Measurements from ENCODE around the gene SMIM17. TPM values are rescaled to one million over a fixed set of nuclear protein-coding genes. Genes with fewer than 3 reads are reported as not detected.

Gene SMIM17
- total and polyA plus RNA-seq, 9 donors, result 0.85 to 2.6 (median 1.3) TPM

- H3K9me3 ChIP-seq (replicated peaks; ENCODE audit: control insufficient read depth, low read depth, low read length), result peaks cover 35% of the 10 kb centered on the region
- H3K36me3 ChIP-seq (ENCODE audit: control insufficient read depth, insufficient read depth, low read length), result peaks cover 15% of the 10 kb centered on the region
- DNase-seq, result no peak
- H3K4me3 ChIP-seq (ENCODE audit: low read length), result no peak overlapping the region
- H3K27me3 ChIP-seq (ENCODE audit: control insufficient read depth, insufficient read depth, low read length), result no peaks in the 10 kb centered on the region
- H3K4me1 ChIP-seq (ENCODE audit: control insufficient read depth, insufficient read depth, low read length), result no peaks in the 10 kb centered on the region
- 65% methylated on average over 4 of the region's 8 CpGs for WGBS (ENCODE audit: insufficient coverage)
- H3K27ac ChIP-seq (ENCODE audit: low read length), result no peak overlapping the region
Measured at GRCh38 chr19:56611288-56611687, 31.7 kb upstream of the SMIM17 start.

- 92% methylated on average over 2 of the region's 2 CpGs for WGBS (ENCODE audit: insufficient coverage)
- Histone ChIP-seq H3K27ac (ENCODE audit: low read length) (no peak overlapping the region), H3K27me3 (ENCODE audit: control insufficient read depth, insufficient read depth, low read length) (no peaks in the 10 kb centered on the region), H3K36me3 (ENCODE audit: control insufficient read depth, insufficient read depth, low read length) (peaks cover 16% of the 10 kb centered on the region), H3K4me1 (ENCODE audit: control insufficient read depth, insufficient read depth, low read length) (no peaks in the 10 kb centered on the region), H3K9me3 (replicated peaks; ENCODE audit: control insufficient read depth, low read depth, low read length) (peaks cover 28% of the 10 kb centered on the region), H3K4me3 (ENCODE audit: low read length) (no peak overlapping the region)
- no peak for DNase-seq
Measured at GRCh38 chr19:56612737-56613136, 30.2 kb upstream of the SMIM17 start.

- DNase-seq, result no peak
- WGBS (ENCODE audit: insufficient coverage), result 79% methylated on average over 4 of the region's 5 CpGs
- Histone ChIP-seq H3K36me3 (ENCODE audit: control insufficient read depth, insufficient read depth, low read length) (peaks cover 17% of the 10 kb centered on the region), H3K4me1 (ENCODE audit: control insufficient read depth, insufficient read depth, low read length) (no peaks in the 10 kb centered on the region), H3K4me3 (ENCODE audit: low read length) (no peak overlapping the region), H3K27ac (ENCODE audit: low read length) (no peak overlapping the region), H3K27me3 (ENCODE audit: control insufficient read depth, insufficient read depth, low read length) (no peaks in the 10 kb centered on the region), H3K9me3 (replicated peaks; ENCODE audit: control insufficient read depth, low read depth, low read length) (peaks cover 22% of the 10 kb centered on the region)
Measured at GRCh38 chr19:56613639-56614038, 29.3 kb upstream of the SMIM17 start.

DNA sequence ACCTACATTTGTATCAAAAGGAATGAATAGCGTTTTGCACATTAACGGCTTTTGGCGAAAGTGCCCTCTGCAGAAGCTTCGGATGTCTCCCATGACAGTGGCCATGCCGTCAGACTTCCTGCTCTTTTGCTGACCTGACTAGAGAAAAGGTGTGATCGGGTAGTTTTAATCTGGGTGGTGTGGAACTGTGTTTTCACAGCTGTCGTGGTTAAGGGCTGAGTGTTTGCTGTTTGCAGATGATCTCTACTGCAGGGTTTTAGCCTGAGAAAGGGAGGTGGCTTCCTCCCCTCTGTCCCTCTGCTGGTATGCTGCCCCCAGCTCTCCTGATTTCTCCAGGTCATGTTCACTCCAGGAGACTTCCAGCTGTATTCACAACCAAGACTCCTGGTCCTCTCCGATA lies 25.4 kb upstream of the SMIM17 start:
- Histone ChIP-seq H3K9me3 (replicated peaks; ENCODE audit: control insufficient read depth, low read depth, low read length) (peaks cover 13% of the 10 kb centered on the region), H3K4me1 (ENCODE audit: control insufficient read depth, insufficient read depth, low read length) (no peaks in the 10 kb centered on the region), H3K27me3 (ENCODE audit: control insufficient read depth, insufficient read depth, low read length) (no peaks in the 10 kb centered on the region), H3K27ac (ENCODE audit: low read length) (no peak overlapping the region), H3K36me3 (ENCODE audit: control insufficient read depth, insufficient read depth, low read length) (peaks cover 33% of the 10 kb centered on the region), H3K4me3 (ENCODE audit: low read length) (no peak overlapping the region)
- 86% methylated on average over 7 of the region's 8 CpGs for WGBS (ENCODE audit: insufficient coverage)
- DNase-seq, result no peak

DNA sequence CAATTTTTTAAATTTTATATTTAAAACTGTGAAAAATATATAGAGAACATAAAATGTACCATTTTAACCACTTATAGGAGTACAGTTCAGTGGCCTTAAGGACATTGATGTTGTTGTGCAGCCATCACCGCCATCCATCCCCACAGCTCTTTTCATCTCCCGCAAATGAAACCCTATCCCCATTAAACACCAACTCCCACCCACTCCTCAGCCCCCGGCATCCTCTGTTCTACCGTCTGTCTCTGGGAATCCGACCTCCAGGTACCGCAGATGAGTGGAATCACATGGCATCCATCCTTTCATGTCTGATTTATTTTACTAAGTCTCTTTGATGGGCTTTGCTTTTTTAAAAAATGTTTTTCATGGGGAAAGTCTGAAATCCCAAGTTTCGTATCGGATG lies 23.8 kb upstream of the SMIM17 start:
- WGBS (ENCODE audit: insufficient coverage), result 47% methylated on average over 7 of the region's 8 CpGs

DNA sequence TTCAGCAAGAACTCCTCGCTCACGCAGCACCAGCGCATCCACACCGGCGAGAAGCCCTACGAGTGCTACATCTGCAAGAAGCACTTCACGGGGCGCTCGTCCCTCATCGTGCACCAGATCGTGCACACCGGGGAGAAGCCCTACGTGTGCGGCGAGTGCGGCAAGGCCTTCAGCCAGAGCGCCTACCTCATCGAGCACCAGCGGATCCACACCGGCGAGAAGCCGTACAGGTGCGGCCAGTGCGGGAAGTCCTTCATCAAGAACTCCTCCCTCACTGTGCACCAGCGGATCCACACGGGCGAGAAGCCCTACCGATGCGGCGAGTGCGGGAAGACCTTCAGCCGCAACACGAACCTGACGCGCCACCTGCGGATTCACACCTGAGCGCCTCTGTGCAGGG lies 20.6 kb upstream of the SMIM17 start:
- WGBS (ENCODE audit: insufficient coverage), result 93% methylated on average over 30 of the region's 37 CpGs
- Histone ChIP-seq H3K36me3 (ENCODE audit: control insufficient read depth, insufficient read depth, low read length) (peaks cover 44% of the 10 kb centered on the region), H3K9me3 (replicated peaks; ENCODE audit: control insufficient read depth, low read depth, low read length) (peaks cover 11% of the 10 kb centered on the region)

More for the DNA sequence above, 23.8 kb upstream of the SMIM17 start:
- Histone ChIP-seq H3K4me3 (ENCODE audit: low read length) (no peak overlapping the region), H3K36me3 (ENCODE audit: control insufficient read depth, insufficient read depth, low read length) (peaks cover 40% of the 10 kb centered on the region), H3K9me3 (replicated peaks; ENCODE audit: control insufficient read depth, low read depth, low read length) (peaks cover 15% of the 10 kb centered on the region), H3K27me3 (ENCODE audit: control insufficient read depth, insufficient read depth, low read length) (no peaks in the 10 kb centered on the region), H3K4me1 (ENCODE audit: control insufficient read depth, insufficient read depth, low read length) (no peaks in the 10 kb centered on the region), H3K27ac (ENCODE audit: low read length) (no peak overlapping the region)
- no peak for DNase-seq

DNA sequence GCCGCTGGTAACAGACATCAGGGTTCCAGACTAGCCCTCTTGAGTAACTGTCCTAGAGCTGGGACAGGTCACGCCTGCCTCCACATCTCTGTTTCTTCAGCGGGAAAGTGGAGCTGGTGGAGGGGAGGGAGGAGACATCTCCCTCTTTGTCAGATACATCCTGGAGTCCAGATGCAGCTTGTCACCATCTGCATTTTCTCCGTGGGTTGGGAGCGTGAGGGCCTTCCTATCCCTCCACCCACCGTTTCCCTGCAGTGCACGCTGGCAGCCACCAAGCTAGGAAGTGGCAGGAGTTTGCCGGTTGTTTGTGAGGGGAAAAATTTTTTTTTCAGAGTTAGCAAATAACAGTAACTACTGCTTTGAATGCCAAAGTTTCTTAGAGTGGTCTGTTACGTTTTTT lies 20.0 kb upstream of the SMIM17 start:
- no peaks in the 10 kb centered on the region for H3K4me1 ChIP-seq (ENCODE audit: control insufficient read depth, insufficient read depth, low read length)
- H3K4me3 ChIP-seq (ENCODE audit: low read length), result no peak overlapping the region
- no peaks in the 10 kb centered on the region for H3K27me3 ChIP-seq (ENCODE audit: control insufficient read depth, insufficient read depth, low read length)
- DNase-seq, result no peak
- WGBS (ENCODE audit: insufficient coverage), result 100% methylated on average over 1 of the region's 9 CpGs
- H3K9me3 ChIP-seq (replicated peaks; ENCODE audit: control insufficient read depth, low read depth, low read length), result peaks cover 17% of the 10 kb centered on the region
- H3K27ac ChIP-seq (ENCODE audit: low read length), result no peak overlapping the region
- peaks cover 43% of the 10 kb centered on the region for H3K36me3 ChIP-seq (ENCODE audit: control insufficient read depth, insufficient read depth, low read length)

More for the DNA sequence above, 20.6 kb upstream of the SMIM17 start:
- H3K4me1 ChIP-seq (ENCODE audit: control insufficient read depth, insufficient read depth, low read length), result no peaks in the 10 kb centered on the region
- no peaks in the 10 kb centered on the region for H3K27me3 ChIP-seq (ENCODE audit: control insufficient read depth, insufficient read depth, low read length)
- no peak for DNase-seq
- H3K27ac ChIP-seq (ENCODE audit: low read length), result no peak overlapping the region
- H3K4me3 ChIP-seq (ENCODE audit: low read length), result no peak overlapping the region

DNA sequence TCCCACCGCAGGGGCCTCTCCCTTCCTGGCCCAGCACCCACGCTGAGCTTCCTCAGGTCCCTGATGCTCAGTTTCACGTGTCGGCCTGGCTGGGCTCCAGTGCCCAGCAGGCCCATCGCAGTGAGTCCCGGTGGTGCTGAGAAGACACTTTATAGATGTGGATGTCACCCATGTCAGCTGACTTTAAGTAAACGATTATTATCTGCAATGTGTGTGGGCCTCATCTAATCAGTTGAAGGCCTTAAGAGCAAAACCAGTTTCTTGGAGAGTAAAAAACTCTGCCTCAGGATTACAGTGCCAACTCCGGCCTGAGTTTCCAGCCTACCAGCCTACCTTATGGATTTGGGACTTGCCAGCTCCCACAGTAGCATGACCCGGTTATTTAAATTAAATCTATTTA lies 17.3 kb upstream of the SMIM17 start:
- Histone ChIP-seq H3K4me1 (ENCODE audit: control insufficient read depth, insufficient read depth, low read length) (no peaks in the 10 kb centered on the region), H3K9me3 (replicated peaks; ENCODE audit: control insufficient read depth, low read depth, low read length) (peaks cover 40% of the 10 kb centered on the region), H3K27ac (ENCODE audit: low read length) (no peak overlapping the region), H3K27me3 (ENCODE audit: control insufficient read depth, insufficient read depth, low read length) (no peaks in the 10 kb centered on the region), H3K4me3 (ENCODE audit: low read length) (no peak overlapping the region), H3K36me3 (ENCODE audit: control insufficient read depth, insufficient read depth, low read length) (peaks cover 33% of the 10 kb centered on the region)
- no peak for DNase-seq
- 95% methylated on average over 6 of the region's 9 CpGs for WGBS (ENCODE audit: insufficient coverage)

- H3K9me3 ChIP-seq (replicated peaks; ENCODE audit: control insufficient read depth, low read depth, low read length), result peaks cover 48% of the 10 kb centered on the region
- H3K27ac ChIP-seq (ENCODE audit: low read length), result no peak overlapping the region
- H3K4me1 ChIP-seq (ENCODE audit: control insufficient read depth, insufficient read depth, low read length), result no peaks in the 10 kb centered on the region
- H3K36me3 ChIP-seq (ENCODE audit: control insufficient read depth, insufficient read depth, low read length), result no peaks in the 10 kb centered on the region
- no peak overlapping the region for H3K4me3 ChIP-seq (ENCODE audit: low read length)
- H3K27me3 ChIP-seq (ENCODE audit: control insufficient read depth, insufficient read depth, low read length), result no peaks in the 10 kb centered on the region
- DNase-seq, result no peak
- WGBS (ENCODE audit: insufficient coverage), result 25% methylated on average over 1 of the region's 1 CpG
Measured at GRCh38 chr19:56633021-56633420, 9.9 kb upstream of the SMIM17 start.

DNA sequence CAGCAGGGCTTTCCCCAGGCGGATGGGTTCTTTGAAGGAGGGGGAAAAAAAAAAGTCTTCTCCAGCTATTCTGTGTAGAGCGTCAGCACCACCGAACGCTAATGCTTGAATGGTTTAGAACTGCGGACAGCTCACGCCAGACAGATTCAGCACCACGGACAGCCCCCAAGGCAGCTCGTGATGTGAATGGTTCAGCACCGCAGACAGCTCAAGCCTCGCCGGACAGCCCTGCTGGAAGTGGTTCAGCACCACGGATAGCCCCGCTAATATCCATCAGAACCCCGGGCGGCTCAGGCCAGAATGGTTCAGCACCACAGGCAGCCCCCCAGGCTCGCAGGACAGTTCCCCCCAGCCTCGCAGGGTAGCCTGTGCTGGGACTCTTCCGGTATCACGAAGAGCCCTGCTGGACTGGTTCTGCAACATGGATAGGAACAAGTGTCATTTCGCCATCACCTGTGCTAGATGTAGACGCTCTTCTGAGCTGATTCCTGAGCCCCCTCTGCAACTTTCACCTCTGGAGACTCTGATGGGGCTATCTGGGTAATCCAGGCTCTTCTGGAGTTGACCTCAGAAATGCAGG lies 4.9 kb upstream of the SMIM17 start:
- no peaks in the 10 kb centered on the region for H3K4me1 ChIP-seq (ENCODE audit: control insufficient read depth, insufficient read depth, low read length)
- H3K27me3 ChIP-seq (ENCODE audit: control insufficient read depth, insufficient read depth, low read length), result peaks cover 10% of the 10 kb centered on the region
- H3K36me3 ChIP-seq (ENCODE audit: control insufficient read depth, insufficient read depth, low read length), result no peaks in the 10 kb centered on the region
- H3K27ac ChIP-seq (ENCODE audit: low read length), result no peak overlapping the region
- no peak overlapping the region for H3K4me3 ChIP-seq (ENCODE audit: low read length)
- 9% methylated on average over 20 of the region's 21 CpGs for WGBS (ENCODE audit: insufficient coverage)
- DNase-seq, result peak; percentile 89
- H3K9me3 ChIP-seq (replicated peaks; ENCODE audit: control insufficient read depth, low read depth, low read length), result peaks cover 9% of the 10 kb centered on the region

DNA sequence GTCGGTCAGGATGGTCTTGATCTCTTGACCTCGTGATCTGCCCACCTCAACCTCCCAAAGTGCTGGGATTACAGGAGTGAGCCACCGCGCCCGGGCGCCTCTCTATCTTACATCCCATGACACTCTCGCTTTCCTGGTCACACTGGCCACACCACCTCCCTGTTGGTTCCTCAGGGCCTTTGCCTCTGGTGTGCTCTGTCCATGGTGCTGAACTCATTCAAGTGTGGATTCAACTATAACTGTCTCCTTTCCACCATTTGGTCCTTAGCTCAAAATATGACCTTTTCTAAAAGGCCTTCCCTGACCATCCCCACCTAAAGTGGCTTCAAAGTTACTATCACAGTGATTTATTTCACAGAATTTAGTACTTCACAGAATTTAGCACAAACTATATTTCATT lies 3.7 kb upstream of the SMIM17 start:
- WGBS (ENCODE audit: insufficient coverage), result 36% methylated on average over 7 of the region's 7 CpGs
- H3K4me1 ChIP-seq (ENCODE audit: control insufficient read depth, insufficient read depth, low read length), result no peaks in the 10 kb centered on the region
- no peaks in the 10 kb centered on the region for H3K36me3 ChIP-seq (ENCODE audit: control insufficient read depth, insufficient read depth, low read length)
- peaks cover under 1% of the 10 kb centered on the region for H3K9me3 ChIP-seq (replicated peaks; ENCODE audit: control insufficient read depth, low read depth, low read length)
- H3K4me3 ChIP-seq (ENCODE audit: low read length), result no peak overlapping the region
- H3K27me3 ChIP-seq (ENCODE audit: control insufficient read depth, insufficient read depth, low read length), result peaks cover 21% of the 10 kb centered on the region
- DNase-seq, result peak; percentile 25
- H3K27ac ChIP-seq (ENCODE audit: low read length), result no peak overlapping the region
